Activated CD8-positive, alpha-beta T cell treated with anti-CD3 and anti-CD28 coated beads for 36 hours (primary cell): ENCODE data around the gene DRAXIN. TPM values are rescaled to one million over a fixed set of nuclear protein-coding genes. Genes with fewer than 3 reads are reported as not detected.

Source experiments
- ATAC-seq: fragments of 200-7000 bp; cut with Tn5 transposase; one replicate; pipeline ENCODE4 v1.10.0; 2021; ENCODE audit warnings: mild to moderate bottlenecking, moderate library complexity
- CTCF ChIA-PET: fragments of 350-600 bp; sonication (Branson Sonifier 250); formaldehyde crosslinking; loops from one replicate; lab custom pipeline; 2021; ENCODE audit warnings: antibody characterized with exemption; lab: Charles Lee
- POLR2A ChIA-PET: fragments of 350-600 bp; sonication (Branson Sonifier 250); formaldehyde crosslinking; loops from one replicate; lab custom pipeline; 2021; ENCODE audit warnings: antibody characterized with exemption; lab: Charles Lee
- DNase-seq: peaks from one replicate; pipeline ENCODE4 v3.0.0-alpha.2; 2020
- H3K27ac Mint-ChIP-seq: one replicate; pipeline ENCODE4 v1.8.0; 2021; ENCODE audit warnings: mild to moderate bottlenecking, mixed read lengths
- H3K27me3 Mint-ChIP-seq: one replicate; pipeline ENCODE4 v1.8.0; 2021; ENCODE audit warnings: mixed read lengths
- H3K36me3 Mint-ChIP-seq: one replicate; pipeline ENCODE4 v1.8.0; 2021; ENCODE audit warnings: low read depth, mixed read lengths
- H3K4me1 Mint-ChIP-seq: one replicate; pipeline ENCODE4 v1.8.0; 2021; ENCODE audit warnings: low read depth, mixed read lengths
- H3K4me3 Mint-ChIP-seq: one replicate; pipeline ENCODE4 v1.8.0; 2021; ENCODE audit warnings: mild to moderate bottlenecking, moderate library complexity, mixed read lengths
- H3K9me3 Mint-ChIP-seq: one replicate; pipeline ENCODE4 v1.8.0; 2021; ENCODE audit warnings: mixed read lengths
- CTCF ChIP-seq: fragments of 200-600 bp; IDR thresholded peaks from one replicate; pipeline ENCODE4 v1.8.0; 2022; ENCODE audit warnings: antibody characterized with exemption, mild to moderate bottlenecking
- intact Hi-C: fragments of 100-400 bp; cut with micrococcal nuclease; formaldehyde crosslinking; loops from one replicate; pipeline ENCODE4 v1.10.0; 2022
- total RNA-seq, 2 experiments: library from RNA; stranded (reverse); gene quantifications; one replicate each; pipeline ENCODE4 v1.2.3, GENCODE V29; 2021

Gene DRAXIN
- total RNA-seq, 2 experiments from 2014 or later = 0.18 to 0.20 TPM

- peaks cover 17% of the 10 kb centered on the region for H3K4me1 Mint-ChIP-seq
- ChIA-PET CTCF (interaction anchor here (1.3 to 12.3 kb wide), 3 partner anchors 17 to 610 kb away, joined by 3 to 136 read pairs (median 5); no protein-coding TSS in a partner anchor), POLR2A (interaction anchor here (0.5 to 7.1 kb wide), 4 partner anchors 15 to 617 kb away, joined by 3 to 42 read pairs (median 18); partner anchors contain the start of gene FBXO6)
- no peak for TF ChIP-seq CTCF
- no peak for ATAC-seq
- intact Hi-C loops = loop anchor here (5.0 to 10.0 kb wide), 2 partner anchors 69 to 173 kb away; partner anchors contain the start of gene DISP3
- DNase-seq = no peak
- no peak overlapping the region for H3K4me3 Mint-ChIP-seq
- no peaks in the 10 kb centered on the region for H3K27me3 Mint-ChIP-seq
- H3K9me3 Mint-ChIP-seq = no peaks in the 10 kb centered on the region
- H3K27ac Mint-ChIP-seq = no peak overlapping the region
- no peaks in the 10 kb centered on the region for H3K36me3 Mint-ChIP-seq
Observed at GRCh38 chr1:11648039-11648438, 43.5 kb upstream of the DRAXIN start.

GRCh38 chr1:11648732-11649158, 42.8 kb upstream of the DRAXIN start:
- H3K27ac Mint-ChIP-seq = no peak overlapping the region
- H3K36me3 Mint-ChIP-seq = no peaks in the 10 kb centered on the region
- peak; percentile 31 for ATAC-seq
- no peaks in the 10 kb centered on the region for H3K9me3 Mint-ChIP-seq
- POLR2A ChIA-PET = interaction anchor here (0.5 to 7.1 kb wide), 6 partner anchors 14 to 617 kb away, joined by 3 to 42 read pairs (median 4); partner anchors contain the start of gene FBXO6
- peak; percentile 55 for DNase-seq
- no peak overlapping the region for H3K4me3 Mint-ChIP-seq
- peaks cover 17% of the 10 kb centered on the region for H3K4me1 Mint-ChIP-seq
- H3K27me3 Mint-ChIP-seq = no peaks in the 10 kb centered on the region
- CTCF ChIA-PET = interaction anchor here (1.2 to 12.3 kb wide), 5 partner anchors 16 to 76 kb away, joined by 3 to 136 read pairs (median 3); no protein-coding TSS in a partner anchor
- intact Hi-C loops = loop anchor here (5.0 to 10.0 kb wide), 2 partner anchors 69 to 174 kb away; partner anchors contain the start of gene DISP3
- TF ChIP-seq CTCF = no peak

GRCh38 chr1:11649237-11649623, 42.3 kb upstream of the DRAXIN start:
- Mint-ChIP-seq H3K36me3 (no peaks in the 10 kb centered on the region), H3K4me3 (no peak overlapping the region), H3K27ac (no peak overlapping the region), H3K9me3 (no peaks in the 10 kb centered on the region), H3K4me1 (peaks cover 17% of the 10 kb centered on the region), H3K27me3 (no peaks in the 10 kb centered on the region)
- ChIA-PET POLR2A (interaction anchor here (1.1 to 7.1 kb wide), 5 partner anchors 13 to 260 kb away, joined by 3 to 42 read pairs (median 12); partner anchors contain the start of genes AGTRAP and FBXO6), CTCF (interaction anchor here (1.2 to 12.3 kb wide), 8 partner anchors 10 to 170 kb away, joined by 3 to 136 read pairs (median 6); partner anchors contain the start of genes DISP3 and FBXO6)
- DNase-seq (no peak), ATAC-seq (no peak)
- no peak for TF ChIP-seq CTCF
- intact Hi-C loops = loop anchor here (5.0 to 10.0 kb wide), 2 partner anchors 68 to 174 kb away; partner anchors contain the start of gene DISP3

- H3K4me3 Mint-ChIP-seq = peak overlapping the region; percentile 48
- no peaks in the 10 kb centered on the region for H3K27me3 Mint-ChIP-seq
- ATAC-seq (no peak), DNase-seq (no peak)
- intact Hi-C loops = loop anchor here (5.0 to 10.0 kb wide), 3 partner anchors 68 to 175 kb away; partner anchors contain the start of gene DISP3
- no peak for TF ChIP-seq CTCF
- H3K36me3 Mint-ChIP-seq = no peaks in the 10 kb centered on the region
- H3K27ac Mint-ChIP-seq = no peak overlapping the region
- H3K4me1 Mint-ChIP-seq = peaks cover 17% of the 10 kb centered on the region
- no peaks in the 10 kb centered on the region for H3K9me3 Mint-ChIP-seq
- CTCF ChIA-PET = interaction anchor here (0.7 to 12.3 kb wide), 32 partner anchors 8 to 612 kb away, joined by 3 to 136 read pairs (median 4); partner anchors contain the start of genes AGTRAP, DISP3, EXOSC10 and FBXO6
- POLR2A ChIA-PET = interaction anchor here (0.5 to 7.1 kb wide), 7 partner anchors 13 to 589 kb away, joined by 3 to 42 read pairs (median 4); partner anchors contain the start of genes AGTRAP and FBXO6
Observed at GRCh38 chr1:11649624-11650330, 41.7 kb upstream of the DRAXIN start.
